IPS-NIHi7 (cell line): Measurements from ENCODE around the gene KLF7.

Source experiments
- DNase-seq: peaks from one replicate; pipeline ENCODE4 v3.0.0; 2012; ENCODE audit warnings: mixed read lengths; ENCODE audit errors: extremely low spot score

Gene KLF7

DNA sequence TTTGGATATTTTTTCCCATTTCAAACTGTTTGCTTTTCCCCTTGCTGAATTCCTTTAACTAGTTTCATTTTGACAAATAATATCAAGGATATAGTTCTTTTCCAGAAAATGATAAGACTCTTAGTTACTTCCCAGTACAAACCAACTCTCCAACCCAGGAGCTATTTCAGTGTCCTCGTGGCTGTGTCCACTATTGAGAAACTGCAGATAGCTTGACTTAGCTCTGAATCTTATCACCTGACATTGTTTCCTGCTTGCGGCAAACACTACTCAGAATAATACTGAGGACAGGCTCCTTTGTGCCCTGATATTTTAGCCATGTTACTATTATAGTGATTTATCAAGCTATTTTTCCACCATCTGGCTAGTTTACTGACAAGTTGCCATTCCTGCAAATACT, 74.6 kb downstream of the KLF7 start:
- no peak for DNase-seq

DNA sequence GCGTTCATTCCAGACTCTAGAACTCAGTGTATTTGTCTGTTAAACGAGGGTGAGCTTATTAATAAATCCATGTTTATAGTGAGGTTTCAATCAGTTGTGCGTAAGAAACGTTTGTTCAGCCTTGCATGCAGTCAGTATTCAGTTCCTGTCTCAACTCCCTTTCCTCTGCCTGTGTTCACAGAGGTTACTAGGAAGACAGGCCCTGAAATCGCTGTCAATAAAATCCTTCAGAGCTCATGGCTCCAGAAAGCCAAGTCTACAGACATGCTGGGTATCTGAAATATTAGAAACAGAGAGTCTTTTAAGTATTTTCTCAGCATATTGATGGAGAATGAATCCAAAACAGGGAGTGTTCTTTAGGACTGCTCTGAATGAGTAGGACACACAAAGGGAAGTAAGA, 75.4 kb downstream of the KLF7 start:
- no peak for DNase-seq

DNA sequence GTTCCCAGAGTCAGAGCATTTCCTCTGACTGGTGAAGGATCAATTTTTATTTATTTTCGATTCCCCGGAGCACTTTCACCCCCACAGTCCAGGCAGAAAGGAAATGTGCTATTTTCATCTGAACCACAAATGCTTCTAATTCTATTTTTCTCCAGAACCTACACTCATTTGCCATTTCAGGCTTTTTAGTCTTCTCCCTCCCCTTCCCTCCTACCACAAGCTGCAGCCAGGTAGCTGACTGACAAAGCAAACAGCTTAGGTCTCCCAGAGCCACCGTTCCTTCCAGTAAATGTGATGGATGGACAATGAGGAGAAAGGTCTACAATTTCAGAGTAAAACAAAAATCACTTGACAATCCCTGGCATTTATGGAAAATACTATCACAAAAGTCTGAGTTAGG, 76.9 kb downstream of the KLF7 start:
- no peak for DNase-seq

DNA sequence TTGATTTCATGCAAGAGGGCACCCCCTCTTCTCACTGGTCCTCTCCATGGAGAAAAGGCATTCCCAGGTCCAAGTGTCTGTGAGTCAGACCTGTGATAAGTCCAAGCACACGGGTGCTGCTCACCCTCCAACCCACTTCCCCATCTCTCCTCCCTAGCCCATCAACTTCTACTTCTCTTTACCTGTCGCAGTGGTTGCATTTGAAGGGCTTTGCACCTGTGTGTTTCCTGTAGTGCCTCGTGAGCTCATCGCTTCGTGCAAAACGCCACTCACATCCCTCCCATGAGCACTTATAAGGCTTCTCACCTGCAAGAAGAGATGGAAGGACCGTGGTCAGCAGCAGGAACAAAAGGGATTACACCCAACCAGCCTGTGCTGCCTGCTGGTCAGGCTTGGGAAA, 77.5 kb downstream of the KLF7 start:
- no peak for DNase-seq

DNA sequence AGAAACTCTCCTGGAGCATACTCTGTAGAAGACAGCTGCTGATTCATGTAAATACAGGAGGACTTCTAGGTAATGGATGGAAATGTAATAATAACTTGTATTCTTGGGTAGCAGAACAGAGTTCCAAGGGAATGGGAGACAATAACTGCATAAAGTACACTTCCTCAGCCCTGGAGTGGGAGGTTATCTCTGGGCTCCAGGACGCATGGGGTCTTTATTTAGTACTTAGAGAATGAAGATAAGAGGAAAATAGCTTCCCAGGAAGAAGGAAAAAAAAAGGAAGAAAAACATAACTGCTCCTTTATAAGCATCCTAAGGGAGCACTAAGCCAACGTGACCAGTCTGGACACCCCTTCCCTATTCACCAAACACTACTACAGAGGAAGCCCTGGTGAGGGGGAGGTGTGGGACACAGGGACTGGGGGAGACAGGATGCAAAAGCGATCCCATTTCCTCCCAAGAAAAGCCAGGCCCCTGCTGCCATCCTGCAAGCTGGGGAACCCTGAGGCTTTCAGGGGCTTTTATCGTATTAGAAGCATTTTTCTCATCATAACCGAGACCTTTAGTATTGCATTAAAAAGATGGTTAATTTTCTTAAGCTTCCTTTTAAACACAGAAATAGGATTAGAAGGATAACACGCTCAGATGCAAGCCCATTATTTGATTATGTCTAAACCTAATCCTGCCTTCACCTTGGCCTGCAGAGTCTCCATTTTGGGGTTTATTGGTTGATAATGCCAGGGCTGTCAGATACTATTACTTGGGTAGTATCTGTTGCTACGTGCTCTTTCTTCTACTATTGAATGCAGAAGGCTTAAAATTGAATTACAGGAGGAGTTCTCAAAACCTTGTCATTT, 78.5 kb downstream of the KLF7 start:
- no peak for DNase-seq

DNA sequence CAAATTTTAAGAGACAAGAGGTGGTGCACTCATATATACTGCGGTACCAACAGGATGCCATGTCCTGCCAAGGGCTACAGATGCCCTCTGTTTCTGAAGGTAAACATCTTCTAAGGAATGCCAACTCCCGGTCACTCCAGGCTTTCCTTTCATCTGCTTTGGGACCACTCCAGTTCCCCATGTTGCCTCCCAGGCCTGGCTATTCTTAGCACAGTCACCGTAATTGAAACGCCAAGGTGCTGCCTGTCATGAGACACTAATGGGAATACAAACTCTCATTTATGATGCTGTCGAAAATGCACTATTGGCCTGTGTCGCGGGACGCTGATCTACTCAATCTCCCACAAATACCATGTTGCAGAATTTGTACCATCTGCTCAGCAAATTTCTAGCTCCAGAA, 79.6 kb downstream of the KLF7 start:
- no peak for DNase-seq

DNA sequence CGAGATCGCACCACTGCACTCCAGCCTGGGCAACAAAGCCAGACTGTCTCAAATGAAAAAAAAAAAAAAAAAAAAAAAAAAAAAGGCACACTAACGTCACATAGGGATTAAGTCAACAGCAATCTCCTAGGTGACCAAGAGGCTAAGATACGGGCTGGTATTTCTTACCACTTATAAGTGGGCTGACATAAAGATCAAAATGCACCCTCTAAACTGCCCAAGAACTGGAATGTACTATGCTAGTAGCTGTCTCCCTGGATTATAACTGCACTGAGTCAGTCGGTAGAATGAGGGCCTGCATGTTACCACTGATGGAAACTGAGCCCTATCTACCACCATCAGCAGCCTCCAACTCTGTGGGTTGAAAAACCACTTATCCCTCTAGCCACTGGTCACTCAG, 80.6 kb downstream of the KLF7 start:
- DNase-seq = no peak

DNA sequence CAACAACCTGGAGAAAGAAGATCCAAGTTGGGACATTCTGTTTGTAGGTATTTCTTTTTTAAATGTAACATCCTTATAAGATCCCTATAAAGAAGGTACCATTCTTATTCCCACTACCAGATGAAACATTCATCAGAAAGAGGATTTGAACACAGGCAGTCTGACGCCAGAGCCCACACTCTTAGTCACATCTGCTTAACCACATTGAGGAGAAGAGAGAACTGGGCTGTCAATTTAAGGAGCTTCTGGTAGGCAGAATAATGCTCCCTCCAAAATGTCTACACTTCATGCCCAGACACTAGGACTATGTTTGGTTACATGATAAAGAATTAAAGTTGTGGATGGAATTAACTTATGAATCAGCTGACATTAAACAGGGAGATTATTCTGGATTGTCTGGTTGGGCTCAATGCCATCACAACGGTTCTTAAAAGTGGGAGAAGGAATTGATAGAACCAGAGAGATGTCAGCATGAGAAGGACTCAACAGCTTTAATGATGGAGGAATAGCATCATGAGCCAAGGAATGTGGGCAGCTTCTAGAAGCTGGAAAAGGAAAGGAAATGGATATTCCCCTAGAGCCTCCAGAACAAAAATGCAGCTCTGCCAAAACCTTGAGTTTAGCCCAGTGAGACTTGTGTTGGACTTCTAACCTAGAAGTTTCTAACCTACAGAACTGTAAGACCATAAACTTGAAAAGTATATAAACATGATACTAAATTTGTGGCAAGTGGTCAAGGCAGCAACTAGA, 82.2 kb downstream of the KLF7 start:
- no peak for DNase-seq

DNA sequence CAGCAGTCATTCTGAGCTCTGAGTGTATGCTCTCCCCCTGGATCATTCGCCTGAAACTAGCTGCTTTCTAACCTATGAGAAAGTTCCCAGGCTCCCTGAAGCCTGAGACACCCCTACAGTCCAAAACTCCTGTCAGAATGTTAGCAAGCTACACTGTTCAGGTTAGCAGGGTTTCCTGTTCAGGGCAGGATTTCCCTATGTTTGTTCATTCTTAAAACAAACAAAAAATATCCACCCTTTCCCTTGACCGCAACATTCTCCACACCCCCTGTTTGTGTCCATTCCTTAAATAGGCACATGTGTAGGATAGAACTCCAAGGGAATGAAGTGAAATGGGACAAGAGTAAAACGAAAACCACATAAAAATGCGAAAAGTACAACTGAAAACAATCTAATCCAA, 83.1 kb downstream of the KLF7 start:
- DNase-seq = no peak

DNA sequence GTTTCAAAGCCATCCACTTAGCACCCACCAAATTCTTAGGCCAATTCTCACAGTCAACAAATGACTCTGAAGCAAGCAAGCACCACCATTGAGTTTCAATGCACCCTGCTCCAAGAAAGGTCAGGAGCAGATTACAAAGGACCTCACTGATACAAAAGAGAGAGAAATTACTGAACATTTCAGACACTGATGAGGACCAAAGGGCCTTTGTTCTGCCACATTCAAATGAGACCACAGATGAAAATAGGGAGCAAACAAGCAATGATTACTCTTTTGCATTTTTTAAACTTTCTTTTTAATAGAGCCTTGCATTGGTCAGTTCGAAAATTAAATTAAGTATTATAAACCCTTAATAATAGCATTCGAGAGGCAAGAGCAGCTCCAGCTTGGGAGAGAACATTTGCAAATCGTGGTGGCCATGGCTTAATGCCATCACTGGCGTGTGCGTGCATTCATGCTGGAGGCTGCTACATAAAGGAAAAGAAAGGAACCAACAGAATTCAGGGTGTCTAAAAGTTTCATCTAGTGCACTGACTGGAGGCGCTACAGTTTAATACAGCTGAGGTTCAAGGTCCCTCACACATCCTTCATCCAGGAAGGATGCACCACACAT, 87.5 kb downstream of the KLF7 start:
- no peak for DNase-seq

DNA sequence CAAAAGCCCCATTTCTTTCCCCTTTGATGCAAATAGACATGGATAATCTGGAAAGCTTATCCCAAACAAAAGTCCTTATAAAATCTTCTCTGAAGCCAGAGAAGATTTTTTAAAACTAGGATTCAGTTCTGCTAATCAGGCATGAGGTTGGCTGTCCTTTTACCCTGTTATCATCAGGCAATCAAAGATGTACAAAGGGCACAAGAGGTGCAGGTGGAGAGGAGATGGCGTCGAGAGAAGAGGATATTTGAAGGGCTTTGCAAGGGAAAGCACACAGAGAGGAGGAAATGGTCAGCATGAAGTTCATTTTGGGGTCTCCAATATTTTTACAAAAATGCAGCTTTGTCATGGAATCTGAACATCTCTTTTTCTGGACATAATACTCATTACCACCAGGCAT, 88.5 kb downstream of the KLF7 start:
- no peak for DNase-seq

DNA sequence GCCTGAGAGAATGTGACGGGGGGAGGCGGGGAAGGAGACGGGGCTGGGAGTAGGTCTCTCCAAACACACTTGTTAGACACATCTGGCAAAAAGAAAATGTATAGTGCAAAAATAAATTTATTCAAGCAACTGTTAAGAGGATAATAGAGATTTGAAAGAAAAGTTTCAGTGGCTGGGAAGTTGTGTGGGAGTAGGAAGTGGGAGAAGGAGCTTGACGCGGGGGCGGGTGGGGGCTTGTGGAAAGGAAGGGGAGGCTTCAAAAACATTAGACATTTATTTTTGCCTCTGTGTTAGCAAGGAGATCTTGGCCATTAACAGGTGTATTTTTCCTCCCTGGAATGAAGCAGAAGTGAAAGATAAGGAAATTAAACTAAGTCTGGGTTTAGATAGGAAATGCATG, 90.3 kb downstream of the KLF7 start:
- DNase-seq = no peak

DNA sequence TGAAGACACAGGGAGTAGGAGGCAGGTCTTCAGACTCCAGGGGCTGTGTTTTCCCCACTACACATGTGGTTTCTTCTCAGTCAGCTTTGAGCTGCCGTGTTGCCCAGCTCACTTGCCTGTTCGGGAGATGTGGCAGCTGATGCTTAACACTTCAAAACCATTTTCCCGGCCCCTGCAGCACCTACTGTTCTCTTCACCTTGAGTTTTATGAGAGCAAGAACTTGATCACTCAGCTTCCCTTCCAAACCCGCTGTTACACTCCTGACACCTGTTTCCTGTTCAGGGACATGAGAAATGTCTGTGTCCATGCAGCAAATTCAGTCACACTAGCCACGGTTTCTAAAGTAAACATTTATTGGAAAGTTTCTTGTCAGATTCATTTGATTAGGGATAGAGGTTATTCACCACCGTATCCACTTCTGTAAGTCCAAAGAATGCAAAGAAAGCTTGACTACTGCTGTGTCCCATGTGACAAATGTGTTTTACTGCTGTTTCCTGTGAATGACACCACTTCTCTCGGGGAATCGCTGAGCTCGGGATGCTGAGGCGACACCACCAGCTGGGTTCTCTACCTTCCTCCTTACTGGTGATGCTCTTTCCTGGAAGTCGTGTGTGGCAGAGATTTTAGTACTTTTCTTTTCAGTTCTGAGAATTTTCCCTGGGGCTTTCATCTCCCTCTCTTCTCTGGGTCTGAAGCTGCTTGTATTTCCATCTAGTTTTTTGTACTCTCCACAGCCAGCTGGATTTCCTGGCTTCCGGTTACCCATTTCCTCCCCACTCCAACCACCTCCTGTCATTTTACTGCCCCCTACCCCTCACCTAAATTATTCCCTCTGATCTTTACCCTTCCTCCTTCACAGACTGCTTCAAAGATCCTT, 91.7 kb downstream of the KLF7 start:
- DNase-seq = peak; percentile 38

DNA sequence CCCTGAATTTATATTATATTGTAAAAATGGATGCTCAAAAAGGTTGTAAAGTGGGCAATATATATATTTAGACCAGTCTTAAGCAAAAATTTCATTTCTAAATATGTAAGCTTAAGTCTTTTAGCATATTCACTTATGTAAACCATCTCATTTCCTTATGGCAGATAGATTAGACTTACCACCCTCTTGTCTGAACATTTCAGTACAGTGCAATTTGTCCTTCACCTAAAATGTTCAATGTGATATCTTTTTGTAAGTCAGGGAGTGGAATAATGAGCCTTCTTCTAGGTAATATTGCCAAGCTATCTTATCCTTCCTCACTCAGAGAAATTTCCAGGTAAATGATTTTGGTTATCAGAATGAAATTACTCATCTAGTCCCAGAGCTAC, 92.3 kb downstream of the KLF7 start:
- no peak for DNase-seq

DNA sequence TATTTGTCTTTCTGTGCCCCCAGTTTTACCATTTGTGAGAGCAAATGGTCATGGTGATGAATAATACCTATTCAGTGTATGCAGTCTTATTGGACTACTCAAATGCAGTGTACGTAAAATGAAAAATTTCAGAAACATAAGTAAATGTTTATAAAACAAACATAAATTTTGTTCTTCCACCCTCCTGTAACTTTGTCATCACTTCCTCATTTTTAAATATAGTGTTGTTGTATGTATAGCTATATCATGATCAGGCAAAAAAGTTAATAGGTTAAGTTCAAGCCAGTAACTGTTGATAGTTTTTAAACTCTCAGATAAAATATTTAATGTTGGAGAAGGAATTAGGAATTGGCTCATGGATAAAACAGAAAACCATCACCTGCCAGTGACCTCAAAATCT, 93.2 kb downstream of the KLF7 start:
- no peak for DNase-seq

DNA sequence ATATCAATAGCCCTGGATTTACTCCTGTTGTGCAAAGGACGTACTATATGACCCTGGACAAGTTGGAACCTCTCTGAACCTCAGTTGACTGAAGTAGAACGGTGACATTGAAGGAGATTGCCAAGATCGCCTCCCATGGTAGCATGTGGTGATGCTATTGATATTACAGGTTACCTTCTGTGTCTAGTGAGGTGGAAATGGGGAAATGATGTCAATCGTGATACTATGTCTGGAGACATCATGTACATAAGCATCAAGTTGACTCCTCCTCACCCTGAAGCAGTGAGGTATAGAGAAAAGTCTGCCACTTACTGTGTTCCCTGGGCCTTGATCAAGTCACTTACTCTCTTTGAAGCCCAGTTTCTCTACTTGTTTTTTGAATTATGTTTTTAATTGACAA, 93.9 kb downstream of the KLF7 start:
- no peak for DNase-seq

DNA sequence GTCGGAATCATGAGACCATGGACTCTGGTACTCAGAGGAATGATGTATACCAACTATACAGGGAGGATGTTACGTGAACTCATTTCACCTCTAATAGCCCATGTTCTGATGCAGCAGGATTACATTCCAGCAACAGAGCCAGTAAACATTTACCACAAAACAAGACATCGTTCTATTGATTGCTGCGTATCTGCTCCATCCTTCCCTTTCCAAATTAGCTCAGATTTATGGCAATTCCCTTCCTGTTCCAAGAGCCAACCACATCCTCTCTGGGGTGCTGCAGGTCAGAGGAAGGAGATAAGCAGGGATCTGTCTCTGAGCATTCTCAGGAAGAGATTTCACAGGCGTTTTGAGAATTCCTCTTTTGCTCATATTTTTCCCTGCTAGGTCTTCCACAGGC, 98.3 kb downstream of the KLF7 start:
- DNase-seq = no peak

DNA sequence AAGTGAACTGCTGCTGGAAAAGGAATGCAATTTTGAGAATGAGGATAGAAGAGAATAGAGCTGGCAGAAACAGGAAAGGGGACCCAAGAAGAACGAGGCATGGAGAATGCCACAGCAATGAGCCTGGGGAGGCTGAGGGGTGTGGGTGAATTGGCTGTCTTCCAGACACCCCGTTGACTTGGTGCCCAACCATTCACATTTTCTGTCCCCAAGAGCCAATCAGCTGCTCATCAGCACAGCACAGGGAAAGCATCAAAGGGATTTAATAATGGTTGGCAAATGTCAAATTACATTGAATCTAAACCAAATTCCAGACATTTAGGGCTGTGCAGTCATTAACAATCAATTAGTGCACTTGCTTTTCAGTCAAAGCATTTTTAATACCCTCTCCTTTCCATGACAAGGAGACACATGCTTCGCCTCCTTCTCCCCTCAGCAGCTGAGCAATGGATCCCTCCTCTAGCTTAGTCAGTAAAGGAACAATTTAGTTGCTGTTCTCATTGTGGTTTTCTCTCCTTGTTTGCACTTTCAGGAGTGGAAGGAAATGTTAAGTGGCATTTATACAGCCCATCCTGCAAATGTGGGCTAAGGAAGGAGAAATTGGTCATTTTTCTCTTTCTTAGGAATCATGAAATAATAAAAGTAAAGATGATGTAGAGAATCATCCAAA, 98.8 kb downstream of the KLF7 start:
- DNase-seq = no peak

DNA sequence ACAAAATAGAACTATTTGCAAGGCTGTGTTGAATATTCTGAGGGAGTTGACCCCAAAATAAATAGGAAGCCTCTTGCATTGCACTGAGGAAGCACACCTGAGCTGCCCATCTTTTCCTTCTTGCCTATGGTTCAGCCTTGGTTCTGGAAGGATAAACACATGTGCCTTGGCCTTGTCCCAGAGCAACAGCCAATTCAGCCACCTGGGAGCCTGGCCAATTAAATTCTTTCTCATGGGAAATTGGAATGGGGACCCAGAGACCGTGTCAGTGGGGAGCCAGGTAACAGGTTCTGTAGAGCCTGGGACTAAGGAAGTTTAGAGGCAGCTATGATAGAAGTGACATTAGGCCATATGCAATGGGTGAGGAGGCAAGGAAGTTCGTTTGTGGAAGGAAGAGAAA, 99.6 kb downstream of the KLF7 start:
- DNase-seq = no peak

DNA sequence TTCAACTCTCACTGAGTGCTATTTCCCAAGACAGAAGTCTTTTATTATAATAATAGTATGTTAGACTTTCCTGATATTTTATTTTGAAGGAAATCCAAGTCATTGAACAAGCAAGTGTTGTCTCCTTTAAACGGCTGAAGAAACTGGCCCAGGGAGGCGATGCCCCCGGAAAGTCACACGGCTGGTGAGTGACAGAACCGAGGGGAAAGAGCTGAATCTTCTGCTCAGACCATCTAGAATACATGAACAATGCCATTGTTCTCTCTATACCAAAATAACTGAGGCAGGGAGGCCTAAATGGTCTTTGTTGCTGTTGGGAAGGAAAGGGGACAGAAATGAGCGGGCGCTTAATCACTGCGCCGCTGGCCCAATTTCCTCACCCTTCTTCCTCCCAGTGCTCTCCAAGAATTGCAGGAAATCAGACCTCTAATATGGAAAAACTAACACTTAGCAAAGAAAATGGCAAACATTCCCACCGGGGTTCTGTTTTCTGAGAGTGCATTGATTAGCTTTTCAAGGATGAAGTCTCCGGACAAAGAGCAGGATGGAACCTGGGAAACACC, 101.5 kb downstream of the KLF7 start:
- DNase-seq = no peak

DNA sequence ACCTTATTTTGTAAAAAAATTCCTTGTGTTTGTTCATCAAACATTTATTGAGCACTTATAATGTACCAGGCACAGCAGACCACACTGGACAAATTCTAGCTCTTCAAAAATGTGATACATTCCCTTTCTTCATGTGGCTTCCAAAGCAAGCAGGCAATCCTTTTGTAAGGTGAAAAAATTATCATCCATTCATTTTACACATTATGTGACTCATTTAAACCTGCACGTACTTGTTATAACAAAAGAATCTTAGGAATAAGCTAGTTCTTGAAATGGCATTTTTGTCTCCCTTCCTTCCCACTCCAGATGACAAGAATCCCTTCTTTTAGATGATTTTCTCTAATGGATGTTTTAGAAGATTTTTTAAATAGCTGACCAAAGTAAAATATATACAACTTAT, 104.6 kb downstream of the KLF7 start:
- no peak for DNase-seq
